ENCODE measurements around the gene CFAP100. TPM values are rescaled to one million over a fixed set of nuclear protein-coding genes. Genes with fewer than 3 reads are reported as not detected.

Gene CFAP100
- total RNA-seq, 1 donor from 2014 or later = not detected

DNA sequence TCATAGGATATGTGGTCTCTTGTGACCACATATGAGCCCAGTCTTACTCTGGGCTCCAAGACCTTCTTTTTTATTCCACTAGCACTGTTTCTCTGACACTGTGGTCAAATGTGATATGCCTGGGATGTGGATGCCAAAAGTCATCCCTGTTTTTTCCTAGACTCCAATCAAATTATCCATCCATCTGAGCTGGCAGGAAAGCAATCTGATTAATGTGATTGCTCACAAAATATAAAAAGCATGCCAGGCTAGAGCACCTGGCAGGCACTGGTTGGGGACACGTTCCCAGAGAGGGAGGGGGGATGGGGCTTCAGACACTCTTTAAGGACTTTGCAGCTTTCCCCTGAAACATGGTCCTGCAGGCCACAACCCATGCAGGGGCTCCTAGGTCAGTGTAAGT is 3.1 kb upstream of the CFAP100 start:
- TF ChIP-seq, protein P1, sequence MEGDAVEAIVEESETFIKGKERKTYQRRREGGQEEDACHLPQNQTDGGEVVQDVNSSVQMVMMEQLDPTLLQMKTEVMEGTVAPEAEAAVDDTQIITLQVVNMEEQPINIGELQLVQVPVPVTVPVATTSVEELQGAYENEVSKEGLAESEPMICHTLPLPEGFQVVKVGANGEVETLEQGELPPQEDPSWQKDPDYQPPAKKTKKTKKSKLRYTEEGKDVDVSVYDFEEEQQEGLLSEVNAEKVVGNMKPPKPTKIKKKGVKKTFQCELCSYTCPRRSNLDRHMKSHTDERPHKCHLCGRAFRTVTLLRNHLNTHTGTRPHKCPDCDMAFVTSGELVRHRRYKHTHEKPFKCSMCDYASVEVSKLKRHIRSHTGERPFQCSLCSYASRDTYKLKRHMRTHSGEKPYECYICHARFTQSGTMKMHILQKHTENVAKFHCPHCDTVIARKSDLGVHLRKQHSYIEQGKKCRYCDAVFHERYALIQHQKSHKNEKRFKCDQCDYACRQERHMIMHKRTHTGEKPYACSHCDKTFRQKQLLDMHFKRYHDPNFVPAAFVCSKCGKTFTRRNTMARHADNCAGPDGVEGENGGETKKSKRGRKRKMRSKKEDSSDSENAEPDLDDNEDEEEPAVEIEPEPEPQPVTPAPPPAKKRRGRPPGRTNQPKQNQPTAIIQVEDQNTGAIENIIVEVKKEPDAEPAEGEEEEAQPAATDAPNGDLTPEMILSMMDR (IDR thresholded peaks at IDR 0.05; ENCODE audit: borderline replicate concordance) = no peak
- H3K4me1 ChIP-seq = peaks cover 20% of the 10 kb centered on the region
- no peaks in the 10 kb centered on the region for H3K36me3 ChIP-seq
- intact Hi-C loops (cut with micrococcal nuclease) = loop anchor here (10.0 kb wide), 1 partner anchor 257 kb away; no protein-coding TSS in a partner anchor
- no peak for DNase-seq
- H3K27ac ChIP-seq (replicated peaks) = no peak overlapping the region
- no peaks in the 10 kb centered on the region for H3K9me3 ChIP-seq (replicated peaks)
- no peak overlapping the region for H3K4me3 ChIP-seq
- peaks cover 41% of the 10 kb centered on the region for H3K27me3 ChIP-seq (ENCODE audit: low read depth)

DNA sequence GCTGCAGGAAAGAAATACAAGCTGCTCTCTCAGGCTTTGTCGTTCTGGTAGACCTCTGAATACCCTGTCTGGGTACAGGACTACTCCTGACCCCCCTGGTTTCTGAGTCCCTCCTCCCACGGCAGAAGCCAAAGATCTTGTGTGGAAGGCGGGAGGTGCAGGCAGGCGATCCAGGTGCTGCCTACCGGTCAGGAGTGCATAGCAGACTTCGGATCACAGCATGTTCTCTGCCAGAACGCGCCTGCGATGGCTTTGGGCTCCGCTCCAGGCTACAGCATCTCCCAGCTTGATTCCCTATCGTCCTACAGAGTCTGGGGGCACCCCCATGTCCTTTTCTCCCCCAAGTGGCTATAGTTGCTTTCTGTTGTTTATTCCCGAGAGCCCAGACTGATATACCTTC is 2.5 kb upstream of the CFAP100 start:
- Histone ChIP-seq H3K27me3 (ENCODE audit: low read depth) (peaks cover 41% of the 10 kb centered on the region), H3K9me3 (replicated peaks) (no peaks in the 10 kb centered on the region), H3K4me3 (no peak overlapping the region), H3K4me1 (peaks cover 20% of the 10 kb centered on the region), H3K27ac (replicated peaks) (no peak overlapping the region), H3K36me3 (no peaks in the 10 kb centered on the region)
- TF ChIP-seq, protein P1 (IDR thresholded peaks at IDR 0.05; ENCODE audit: borderline replicate concordance) = no peak
- intact Hi-C loops (cut with micrococcal nuclease) = loop anchor here (10.0 kb wide), 1 partner anchor 257 kb away; no protein-coding TSS in a partner anchor
- DNase-seq = no peak

DNA sequence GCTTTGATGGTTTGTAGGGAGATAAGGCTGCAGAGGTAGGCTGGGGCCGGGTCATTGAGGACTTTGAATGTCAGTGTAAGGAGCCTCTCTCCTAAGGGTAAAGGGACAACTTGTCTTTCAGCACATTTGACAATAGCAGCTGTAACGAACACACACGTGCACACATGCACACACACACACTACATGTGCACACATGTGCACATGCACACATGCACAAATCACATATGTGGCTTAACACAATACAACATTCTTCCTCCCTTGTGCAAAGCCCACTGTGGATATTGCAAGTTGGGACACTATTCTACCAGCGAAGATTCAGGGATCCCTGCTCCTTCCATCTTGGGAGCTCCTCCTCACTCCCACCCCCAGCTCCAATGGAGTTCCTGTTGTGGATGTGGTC is 1.1 kb upstream of the CFAP100 start:
- no peaks in the 10 kb centered on the region for H3K36me3 ChIP-seq
- no peaks in the 10 kb centered on the region for H3K9me3 ChIP-seq (replicated peaks)
- no peak for DNase-seq
- peaks cover 19% of the 10 kb centered on the region for H3K4me1 ChIP-seq
- intact Hi-C loops (cut with micrococcal nuclease) = loop anchor here (10.0 kb wide), 1 partner anchor 259 kb away; no protein-coding TSS in a partner anchor
- TF ChIP-seq, protein P1 (IDR thresholded peaks at IDR 0.05; ENCODE audit: borderline replicate concordance) = no peak
- peaks cover 41% of the 10 kb centered on the region for H3K27me3 ChIP-seq (ENCODE audit: low read depth)
- no peak overlapping the region for H3K27ac ChIP-seq (replicated peaks)
- H3K4me3 ChIP-seq = no peak overlapping the region

DNA sequence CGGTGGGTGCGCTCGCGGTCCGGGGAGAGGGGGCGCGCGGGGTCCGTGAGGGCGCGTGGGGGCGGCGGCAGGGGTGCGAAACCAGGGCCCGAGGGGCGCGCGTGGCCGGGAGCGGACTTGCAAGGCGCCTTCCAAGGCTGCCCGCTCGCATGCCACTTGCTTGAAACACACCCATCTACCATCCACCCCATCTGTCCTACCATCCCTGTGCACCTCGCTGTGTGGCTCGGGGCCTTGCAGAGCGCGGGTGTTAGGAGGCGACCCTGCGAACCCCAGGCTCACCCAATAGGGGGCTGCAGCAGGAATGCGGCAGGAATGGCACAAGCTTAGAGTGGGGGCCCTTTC is 240 bp downstream of the CFAP100 start:
- Histone ChIP-seq H3K4me1 (peaks cover 9% of the 10 kb centered on the region), H3K27ac (replicated peaks) (no peak overlapping the region), H3K36me3 (no peaks in the 10 kb centered on the region), H3K4me3 (peak overlapping the region; percentile 57), H3K9me3 (replicated peaks) (no peaks in the 10 kb centered on the region), H3K27me3 (ENCODE audit: low read depth) (peaks cover 34% of the 10 kb centered on the region)
- TF ChIP-seq, protein P1 (IDR thresholded peaks at IDR 0.05; ENCODE audit: borderline replicate concordance) = no peak
- DNase-seq = no peak
- intact Hi-C loops (cut with micrococcal nuclease) = loop anchor here (10.0 kb wide), 1 partner anchor 260 kb away; no protein-coding TSS in a partner anchor

DNA sequence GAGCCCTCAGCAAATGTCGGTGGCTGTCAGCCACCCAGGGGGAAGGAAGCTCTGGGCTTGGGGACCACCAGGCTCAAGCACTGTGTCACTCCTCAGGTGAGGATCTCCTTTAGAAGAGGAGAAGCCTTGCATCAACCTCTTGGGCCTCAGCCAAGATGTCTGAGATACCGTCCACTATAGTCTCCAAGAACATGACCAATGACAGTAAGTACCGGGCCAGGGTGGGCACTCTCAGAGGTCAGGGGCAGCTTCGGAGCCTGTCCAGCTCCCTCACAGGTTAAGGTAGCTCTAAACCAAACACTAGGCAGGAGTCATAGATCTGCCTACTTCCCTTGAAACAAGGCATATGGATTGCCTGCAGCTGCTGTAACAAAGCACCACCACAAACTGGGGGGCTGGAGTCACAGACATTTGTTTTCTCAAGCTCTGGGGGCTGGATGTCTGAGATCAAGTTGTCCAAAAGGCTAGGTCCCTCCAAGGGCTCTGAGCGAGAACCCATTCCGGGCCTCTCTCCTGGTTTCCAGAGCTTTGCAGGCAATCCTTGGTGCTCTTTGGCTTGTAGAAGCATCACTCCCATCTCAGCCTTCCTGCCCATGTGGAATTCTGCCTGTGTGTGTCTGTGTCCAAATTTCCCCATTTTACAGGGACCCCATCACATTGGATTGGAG is 1.3 kb downstream of the CFAP100 start:
- intact Hi-C loops (cut with micrococcal nuclease) = loop anchor here (10.0 kb wide), 1 partner anchor 261 kb away; no protein-coding TSS in a partner anchor
- Histone ChIP-seq H3K27ac (replicated peaks) (no peak overlapping the region), H3K4me3 (no peak overlapping the region), H3K27me3 (ENCODE audit: low read depth) (peaks cover 34% of the 10 kb centered on the region), H3K9me3 (replicated peaks) (no peaks in the 10 kb centered on the region), H3K4me1 (peaks cover 9% of the 10 kb centered on the region), H3K36me3 (no peaks in the 10 kb centered on the region)
- no peak for DNase-seq
- TF ChIP-seq, protein P1 (IDR thresholded peaks at IDR 0.05; ENCODE audit: borderline replicate concordance) = no peak

All from left ventricle myocardium inferior (tissue), 1 donor.